GM10266 (cell line): ENCODE measurements around the gene LDLRAD3.

Experiments
- DNase-seq: peaks from one replicate; pipeline ENCODE4 v3.0.0; 2012; ENCODE audit errors: extremely low spot score
- TF ChIP-seq, protein P1 (sequence below): IDR thresholded peaks from 2 replicates; pipeline ENCODE4 v1.5.1; 2012; ENCODE audit warnings: mild to moderate bottlenecking, low read depth; ENCODE audit not compliant: control insufficient read depth, insufficient read depth; ENCODE audit errors: missing control alignments

The LDLRAD3 gene

DNA sequence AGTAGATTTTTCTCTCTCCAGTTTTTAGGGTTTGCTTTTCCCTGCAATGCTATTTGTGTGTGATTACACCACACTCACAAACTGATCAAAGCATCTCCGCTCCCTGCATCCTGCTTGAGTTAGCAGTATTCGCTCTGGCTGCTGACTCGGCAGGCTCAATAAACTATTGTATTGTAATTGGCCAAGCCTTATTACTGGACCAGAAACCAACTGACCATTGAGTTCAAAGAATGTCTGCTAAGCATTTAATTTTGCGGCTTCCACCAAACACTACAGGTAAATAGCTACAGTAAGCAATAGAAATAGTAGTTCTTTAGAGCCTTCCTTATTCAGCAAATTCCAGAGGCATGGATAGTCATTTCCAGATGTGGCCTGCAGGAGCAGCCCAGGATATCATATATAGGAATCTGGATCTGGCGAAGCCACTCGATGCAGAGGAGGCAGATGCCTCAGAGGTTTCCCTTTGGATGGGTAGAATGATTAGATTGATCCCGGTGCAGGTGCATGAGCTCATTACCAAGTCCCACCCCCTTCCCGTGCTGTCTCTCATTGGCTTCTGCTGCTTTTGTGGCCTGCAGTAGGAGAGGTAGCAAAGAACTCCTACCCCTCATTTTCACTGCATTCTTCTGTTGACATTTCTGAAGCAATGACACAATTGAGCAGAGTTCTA is 268.0 kb downstream of the LDLRAD3 start:
- no peak for DNase-seq
- TF ChIP-seq, protein P1, sequence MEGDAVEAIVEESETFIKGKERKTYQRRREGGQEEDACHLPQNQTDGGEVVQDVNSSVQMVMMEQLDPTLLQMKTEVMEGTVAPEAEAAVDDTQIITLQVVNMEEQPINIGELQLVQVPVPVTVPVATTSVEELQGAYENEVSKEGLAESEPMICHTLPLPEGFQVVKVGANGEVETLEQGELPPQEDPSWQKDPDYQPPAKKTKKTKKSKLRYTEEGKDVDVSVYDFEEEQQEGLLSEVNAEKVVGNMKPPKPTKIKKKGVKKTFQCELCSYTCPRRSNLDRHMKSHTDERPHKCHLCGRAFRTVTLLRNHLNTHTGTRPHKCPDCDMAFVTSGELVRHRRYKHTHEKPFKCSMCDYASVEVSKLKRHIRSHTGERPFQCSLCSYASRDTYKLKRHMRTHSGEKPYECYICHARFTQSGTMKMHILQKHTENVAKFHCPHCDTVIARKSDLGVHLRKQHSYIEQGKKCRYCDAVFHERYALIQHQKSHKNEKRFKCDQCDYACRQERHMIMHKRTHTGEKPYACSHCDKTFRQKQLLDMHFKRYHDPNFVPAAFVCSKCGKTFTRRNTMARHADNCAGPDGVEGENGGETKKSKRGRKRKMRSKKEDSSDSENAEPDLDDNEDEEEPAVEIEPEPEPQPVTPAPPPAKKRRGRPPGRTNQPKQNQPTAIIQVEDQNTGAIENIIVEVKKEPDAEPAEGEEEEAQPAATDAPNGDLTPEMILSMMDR, result no peak

- TF ChIP-seq, protein P1, result no peak
- no peak for DNase-seq
Observed at GRCh38 chr11:36212564-36213392, 268.9 kb downstream of the LDLRAD3 start.

DNA sequence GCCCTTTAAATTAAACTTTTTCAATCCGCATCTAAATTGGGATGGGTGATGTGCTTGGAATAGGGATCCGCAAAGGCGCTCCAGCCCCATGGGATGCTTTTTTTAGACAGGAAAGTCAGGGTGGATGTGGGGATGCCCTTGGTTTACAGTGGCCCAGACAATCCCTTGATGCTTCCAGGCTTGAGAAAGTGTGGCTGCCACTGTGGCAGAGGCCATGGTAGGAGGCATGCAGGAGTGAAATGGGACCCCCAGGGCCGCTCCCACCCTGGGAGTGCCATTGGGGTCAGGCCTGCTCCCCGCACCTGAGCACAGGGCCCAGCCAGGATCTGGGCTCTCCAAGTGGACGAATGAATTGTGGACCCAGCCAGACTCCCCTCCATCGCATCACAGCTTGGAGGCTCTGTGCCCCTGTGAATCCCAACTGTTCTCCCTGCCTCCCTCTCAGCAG is 269.6 kb downstream of the LDLRAD3 start:
- TF ChIP-seq, protein P1, result no peak
- DNase-seq, result no peak

GRCh38 chr11:36214480-36214879 is 270.6 kb downstream of the LDLRAD3 start:
- DNase-seq, result no peak
- TF ChIP-seq, protein P1, result no peak

- TF ChIP-seq, protein P1, result no peak
- no peak for DNase-seq
Observed at GRCh38 chr11:36214976-36215692, 271.3 kb downstream of the LDLRAD3 start.

- TF ChIP-seq, protein P1, result no peak
- no peak for DNase-seq
Observed at GRCh38 chr11:36215693-36216060, 271.8 kb downstream of the LDLRAD3 start.
